HEK293 (cell line): ENCODE measurements around the gene PAX7.

Source experiments
- CTCF ChIA-PET: fragments of 350-600 bp; formaldehyde crosslinking; extraction: SDS; loops from one replicate; lab custom pipeline; 2021; ENCODE audit warnings: antibody characterized with exemption; lab: Yijun Ruan, JAX
- POLR2A ChIA-PET: fragments of 300-600 bp; formaldehyde crosslinking; extraction: SDS; loops from one replicate; lab custom pipeline; 2020; ENCODE audit warnings: antibody characterized with exemption, inconsistent platforms; lab: Yijun Ruan, JAX
- H3K27ac ChIP-seq: fragments of 200-500 bp; sonication (Bioruptor generic); 2 replicates; pipeline ENCODE4 v1.5.1; 2014; ENCODE audit warnings: low read depth, low read length, control low read depth, inconsistent platforms; ENCODE audit errors: extremely low read depth
- H3K36me3 ChIP-seq, 2 experiments: fragments of 200-500 bp in 1 of 2; sonication (Bioruptor generic) in 1 of 2; 1 replicate in 1 of 2; 2 replicates in 1 of 2; pipeline ENCODE4 v1.5.1; 2014 to 2017; ENCODE audit warnings: inconsistent platforms in 2 of 2, low read length in 2 of 2; ENCODE audit not compliant: control insufficient read depth in 2 of 2, insufficient read depth in 1 of 2
- H3K4me1 ChIP-seq: fragments of 200-500 bp; sonication (Bioruptor generic); 2 replicates; pipeline ENCODE4 v1.5.1; 2014; ENCODE audit warnings: mild to moderate bottlenecking, low read length, inconsistent platforms; ENCODE audit not compliant: control insufficient read depth, insufficient read depth
- H3K4me3 ChIP-seq: 2 replicates; pipeline ENCODE4 v1.5.1; 2011; ENCODE audit warnings: low read depth, mild to moderate bottlenecking, control low read depth, low read length, moderate library complexity
- H3K9me3 ChIP-seq: fragments of 200-500 bp; sonication (Bioruptor generic); 2 replicates; pipeline ENCODE4 v1.5.1; 2014; ENCODE audit warnings: low read depth, low read length, inconsistent platforms; ENCODE audit not compliant: control insufficient read depth, insufficient read depth
- GLI4 ChIP-seq: fragments of 450-650 bp; formaldehyde crosslinking; IDR thresholded peaks from 2 replicates; pipeline ENCODE4 v1.5.1; 2016; ENCODE audit warnings: missing biosample characterization, missing genetic modification characterization
- KLF7 ChIP-seq: fragments of 450-650 bp; formaldehyde crosslinking; IDR thresholded peaks from 2 replicates; pipeline ENCODE4 v1.5.1; 2016; ENCODE audit warnings: missing biosample characterization, missing genetic modification characterization, borderline replicate concordance
- MYNN ChIP-seq: fragments of 450-650 bp; formaldehyde crosslinking; IDR thresholded peaks from 2 replicates; pipeline ENCODE4 v1.5.1; 2016; ENCODE audit warnings: missing biosample characterization, missing genetic modification characterization, borderline replicate concordance
- OSR2 ChIP-seq: fragments of 450-650 bp; formaldehyde crosslinking; IDR thresholded peaks from 2 replicates; pipeline ENCODE4 v1.5.1; 2016; ENCODE audit warnings: missing biosample characterization, missing genetic modification characterization
- SCRT2 ChIP-seq: fragments of 450-650 bp; formaldehyde crosslinking; IDR thresholded peaks from 2 replicates; pipeline ENCODE4 v1.5.1; 2016; ENCODE audit warnings: missing biosample characterization, missing genetic modification characterization
- ZBTB8A ChIP-seq: fragments of 450-650 bp; formaldehyde crosslinking; IDR thresholded peaks from 2 replicates; pipeline ENCODE4 v1.5.1; 2016; ENCODE audit warnings: missing biosample characterization, missing genetic modification characterization
- ZFP69B ChIP-seq: fragments of 450-650 bp; formaldehyde crosslinking; IDR thresholded peaks from 2 replicates; pipeline ENCODE4 v1.5.1; 2016; ENCODE audit warnings: missing biosample characterization, missing genetic modification characterization
- ZIC2 ChIP-seq: fragments of 450-650 bp; formaldehyde crosslinking; IDR thresholded peaks from 2 replicates; pipeline ENCODE4 v1.5.1; 2016; ENCODE audit warnings: missing biosample characterization, missing genetic modification characterization
- ZNF10 ChIP-seq: fragments of 450-650 bp; formaldehyde crosslinking; IDR thresholded peaks from 2 replicates; pipeline ENCODE4 v1.5.1; 2017; ENCODE audit warnings: missing biosample characterization, missing genetic modification characterization
- ZNF146 ChIP-seq: fragments of 450-650 bp; formaldehyde crosslinking; IDR thresholded peaks from 2 replicates; pipeline ENCODE4 v1.5.1; 2016; ENCODE audit warnings: missing biosample characterization, missing genetic modification characterization
- ZNF16 ChIP-seq: fragments of 450-650 bp; formaldehyde crosslinking; IDR thresholded peaks from 2 replicates; pipeline ENCODE4 v1.5.1; 2016; ENCODE audit warnings: low read depth, missing biosample characterization, missing genetic modification characterization
- ZNF24 ChIP-seq: fragments of 450-650 bp; formaldehyde crosslinking; IDR thresholded peaks from 2 replicates; pipeline ENCODE4 v1.5.1; 2016; ENCODE audit warnings: missing biosample characterization, missing genetic modification characterization
- ZNF248 ChIP-seq: fragments of 450-650 bp; formaldehyde crosslinking; IDR thresholded peaks from 2 replicates; pipeline ENCODE4 v1.5.1; 2017; ENCODE audit warnings: missing biosample characterization, missing genetic modification characterization
- ZNF274 ChIP-seq, 2 experiments: fragments of 200-500 bp in 1 of 2; fragments of 450-650 bp in 1 of 2; sonication (Bioruptor generic) in 1 of 2; formaldehyde crosslinking in 1 of 2; IDR thresholded peaks; 2 replicates each; pipeline versions ENCODE4 v1.5.1 to v1.6.1; 2014 to 2016; ENCODE audit warnings: borderline replicate concordance in 1 of 2, inconsistent platforms in 1 of 2, low read length in 1 of 2, missing biosample characterization in 1 of 2, missing genetic modification characterization in 1 of 2
- ZNF48 ChIP-seq: fragments of 450-650 bp; formaldehyde crosslinking; IDR thresholded peaks from 2 replicates; pipeline ENCODE4 v1.5.1; 2016; ENCODE audit warnings: missing biosample characterization, missing genetic modification characterization
- ZNF510 ChIP-seq: fragments of 450-650 bp; formaldehyde crosslinking; IDR thresholded peaks from 2 replicates; pipeline ENCODE4 v1.5.1; 2018; ENCODE audit warnings: mild to moderate bottlenecking, missing genetic modification characterization, missing biosample characterization; ENCODE audit not compliant: insufficient replicate concordance
- ZNF549 ChIP-seq: fragments of 450-650 bp; IDR thresholded peaks from 2 replicates; pipeline ENCODE4 v1.5.1; 2018; ENCODE audit warnings: missing biosample characterization, missing genetic modification characterization, mild to moderate bottlenecking, inconsistent platforms, moderate library complexity
- ZNF654 ChIP-seq: fragments of 450-650 bp; formaldehyde crosslinking; IDR thresholded peaks from 2 replicates; pipeline ENCODE4 v1.5.1; 2016; ENCODE audit warnings: low read depth, missing biosample characterization, missing genetic modification characterization
- ZNF677 ChIP-seq: fragments of 450-650 bp; IDR thresholded peaks from 2 replicates; pipeline ENCODE4 v1.5.0; 2018; ENCODE audit warnings: missing biosample characterization, mild to moderate bottlenecking, missing genetic modification characterization, moderate library complexity
- ZNF830 ChIP-seq: fragments of 450-650 bp; IDR thresholded peaks from 2 replicates; pipeline ENCODE4 v1.5.0; 2018; ENCODE audit warnings: missing biosample characterization, missing genetic modification characterization, low read depth, mild to moderate bottlenecking, moderate library complexity
- ZSCAN23 ChIP-seq: fragments of 450-650 bp; formaldehyde crosslinking; IDR thresholded peaks from 2 replicates; pipeline ENCODE4 v1.5.1; 2016; ENCODE audit warnings: missing biosample characterization, missing genetic modification characterization
- TF ChIP-seq, protein P1 (sequence below): fragments of 450-650 bp; formaldehyde crosslinking; IDR thresholded peaks from 2 replicates; pipeline ENCODE4 v1.5.1; 2016; ENCODE audit warnings: missing biosample characterization, missing genetic modification characterization
- TF ChIP-seq, protein P2 (sequence below): fragments of 450-650 bp; formaldehyde crosslinking; conservative IDR thresholded peaks from 2 replicates; pipeline ENCODE4 v1.5.1; 2016; ENCODE audit warnings: low read depth, missing biosample characterization, missing genetic modification characterization
- TF ChIP-seq, protein P3 (sequence below): fragments of 450-650 bp; formaldehyde crosslinking; IDR thresholded peaks from 2 replicates; pipeline ENCODE4 v1.5.1; 2016; ENCODE audit warnings: missing biosample characterization, missing genetic modification characterization

Gene PAX7

GRCh38 chr1:18739897-18740296 is 109.3 kb downstream of the PAX7 start:
- ChIA-PET CTCF (no interaction called here), POLR2A (no interaction called here)
- no peaks in the 10 kb centered on the region for H3K36me3 ChIP-seq
- no peaks in the 10 kb centered on the region for H3K4me1 ChIP-seq
- no peak overlapping the region for H3K4me3 ChIP-seq
- TF ChIP-seq ZNF248 (tag by site-specific recombination) = no peak
- no peak for TF ChIP-seq ZIC2 (tag by site-specific recombination)
- TF ChIP-seq GLI4 = no peak
- no peak for TF ChIP-seq ZFP69B (tag by site-specific recombination)
- no peak for TF ChIP-seq SCRT2 (tag by site-specific recombination)
- TF ChIP-seq ZNF654 (tag by site-specific recombination) = no peak
- TF ChIP-seq, protein P1, sequence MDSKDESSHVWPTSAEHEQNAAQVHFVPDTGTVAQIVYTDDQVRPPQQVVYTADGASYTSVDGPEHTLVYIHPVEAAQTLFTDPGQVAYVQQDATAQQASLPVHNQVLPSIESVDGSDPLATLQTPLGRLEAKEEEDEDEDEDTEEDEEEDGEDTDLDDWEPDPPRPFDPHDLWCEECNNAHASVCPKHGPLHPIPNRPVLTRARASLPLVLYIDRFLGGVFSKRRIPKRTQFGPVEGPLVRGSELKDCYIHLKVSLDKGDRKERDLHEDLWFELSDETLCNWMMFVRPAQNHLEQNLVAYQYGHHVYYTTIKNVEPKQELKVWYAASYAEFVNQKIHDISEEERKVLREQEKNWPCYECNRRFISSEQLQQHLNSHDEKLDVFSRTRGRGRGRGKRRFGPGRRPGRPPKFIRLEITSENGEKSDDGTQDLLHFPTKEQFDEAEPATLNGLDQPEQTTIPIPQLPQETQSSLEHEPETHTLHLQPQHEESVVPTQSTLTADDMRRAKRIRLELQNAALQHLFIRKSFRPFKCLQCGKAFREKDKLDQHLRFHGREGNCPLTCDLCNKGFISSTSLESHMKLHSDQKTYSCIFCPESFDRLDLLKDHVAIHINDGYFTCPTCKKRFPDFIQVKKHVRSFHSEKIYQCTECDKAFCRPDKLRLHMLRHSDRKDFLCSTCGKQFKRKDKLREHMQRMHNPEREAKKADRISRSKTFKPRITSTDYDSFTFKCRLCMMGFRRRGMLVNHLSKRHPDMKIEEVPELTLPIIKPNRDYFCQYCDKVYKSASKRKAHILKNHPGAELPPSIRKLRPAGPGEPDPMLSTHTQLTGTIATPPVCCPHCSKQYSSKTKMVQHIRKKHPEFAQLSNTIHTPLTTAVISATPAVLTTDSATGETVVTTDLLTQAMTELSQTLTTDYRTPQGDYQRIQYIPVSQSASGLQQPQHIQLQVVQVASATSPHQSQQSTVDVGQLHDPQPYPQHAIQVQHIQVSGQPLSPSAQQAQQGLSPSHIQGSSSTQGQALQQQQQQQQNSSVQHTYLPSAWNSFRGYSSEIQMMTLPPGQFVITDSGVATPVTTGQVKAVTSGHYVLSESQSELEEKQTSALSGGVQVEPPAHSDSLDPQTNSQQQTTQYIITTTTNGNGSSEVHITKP (tag by site-specific recombination) = no peak
- TF ChIP-seq, protein P2, sequence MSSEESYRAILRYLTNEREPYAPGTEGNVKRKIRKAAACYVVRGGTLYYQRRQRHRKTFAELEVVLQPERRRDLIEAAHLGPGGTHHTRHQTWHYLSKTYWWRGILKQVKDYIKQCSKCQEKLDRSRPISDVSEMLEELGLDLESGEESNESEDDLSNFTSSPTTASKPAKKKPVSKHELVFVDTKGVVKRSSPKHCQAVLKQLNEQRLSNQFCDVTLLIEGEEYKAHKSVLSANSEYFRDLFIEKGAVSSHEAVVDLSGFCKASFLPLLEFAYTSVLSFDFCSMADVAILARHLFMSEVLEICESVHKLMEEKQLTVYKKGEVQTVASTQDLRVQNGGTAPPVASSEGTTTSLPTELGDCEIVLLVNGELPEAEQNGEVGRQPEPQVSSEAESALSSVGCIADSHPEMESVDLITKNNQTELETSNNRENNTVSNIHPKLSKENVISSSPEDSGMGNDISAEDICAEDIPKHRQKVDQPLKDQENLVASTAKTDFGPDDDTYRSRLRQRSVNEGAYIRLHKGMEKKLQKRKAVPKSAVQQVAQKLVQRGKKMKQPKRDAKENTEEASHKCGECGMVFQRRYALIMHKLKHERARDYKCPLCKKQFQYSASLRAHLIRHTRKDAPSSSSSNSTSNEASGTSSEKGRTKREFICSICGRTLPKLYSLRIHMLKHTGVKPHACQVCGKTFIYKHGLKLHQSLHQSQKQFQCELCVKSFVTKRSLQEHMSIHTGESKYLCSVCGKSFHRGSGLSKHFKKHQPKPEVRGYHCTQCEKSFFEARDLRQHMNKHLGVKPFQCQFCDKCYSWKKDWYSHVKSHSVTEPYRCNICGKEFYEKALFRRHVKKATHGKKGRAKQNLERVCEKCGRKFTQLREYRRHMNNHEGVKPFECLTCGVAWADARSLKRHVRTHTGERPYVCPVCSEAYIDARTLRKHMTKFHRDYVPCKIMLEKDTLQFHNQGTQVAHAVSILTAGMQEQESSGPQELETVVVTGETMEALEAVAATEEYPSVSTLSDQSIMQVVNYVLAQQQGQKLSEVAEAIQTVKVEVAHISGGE = no peak
- no peak for TF ChIP-seq ZNF549 (tag by site-specific recombination)
- no peak for TF ChIP-seq ZNF274 (IDR thresholded peaks at IDR 0.05; ENCODE audit: low read length)
- TF ChIP-seq ZNF274 (tag by site-specific recombination; IDR thresholded peaks at IDR 0.05; ENCODE audit: borderline replicate concordance) = no peak
- no peak for TF ChIP-seq ZNF48 (tag by site-specific recombination)
- TF ChIP-seq ZNF830 (tag by site-specific recombination) = no peak
- TF ChIP-seq ZNF677 (tag by site-specific recombination) = no peak
- no peak for TF ChIP-seq ZBTB8A (tag by site-specific recombination)
- H3K9me3 ChIP-seq = no peaks in the 10 kb centered on the region
- H3K27ac ChIP-seq = no peak overlapping the region

DNA sequence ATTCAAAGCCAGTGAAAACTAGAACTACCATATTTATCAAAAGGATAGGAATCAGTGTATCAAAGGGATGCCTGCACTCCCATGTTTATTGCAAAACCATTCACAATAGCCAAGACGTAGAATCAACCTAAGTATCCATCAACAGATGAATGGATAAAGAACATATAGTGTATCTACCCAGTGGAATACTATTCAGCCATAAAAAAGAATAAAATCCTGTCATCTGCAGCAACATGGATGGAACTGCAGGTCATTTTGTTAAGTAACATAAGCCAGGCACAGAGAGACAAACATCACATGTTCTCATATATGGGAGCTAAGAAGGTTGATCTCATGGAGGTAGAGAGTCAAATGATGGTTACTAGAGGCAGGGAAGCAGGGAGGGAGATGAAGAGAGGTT is 110.0 kb downstream of the PAX7 start:
- CTCF ChIA-PET = no interaction called here
- no peaks in the 10 kb centered on the region for H3K9me3 ChIP-seq
- H3K4me3 ChIP-seq = no peak overlapping the region
- no peaks in the 10 kb centered on the region for H3K4me1 ChIP-seq
- no peaks in the 10 kb centered on the region for H3K36me3 ChIP-seq
- POLR2A ChIA-PET = no interaction called here
- TF ChIP-seq ZNF24 (tag by site-specific recombination) = no peak
- peak; percentile 71 for TF ChIP-seq ZNF146
- H3K27ac ChIP-seq = no peak overlapping the region

DNA sequence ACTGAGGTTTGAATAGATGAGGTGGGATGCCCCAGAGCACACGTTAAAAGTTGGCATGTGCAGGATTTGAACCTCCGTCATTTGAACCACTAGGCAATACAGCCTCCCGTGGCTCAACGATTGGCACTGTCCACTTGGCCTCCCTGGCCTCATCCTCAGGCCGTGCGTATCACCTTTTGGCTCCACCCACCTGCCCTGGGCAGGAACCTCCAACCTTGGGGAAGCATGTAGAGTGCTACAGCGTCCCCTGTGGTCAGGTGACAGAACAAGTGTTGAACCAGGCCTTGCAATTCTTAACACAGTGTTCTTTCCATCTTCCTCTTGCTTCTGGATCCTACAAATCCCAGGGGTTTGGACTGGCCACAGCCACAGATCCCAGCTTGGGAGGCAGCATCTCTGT is 112.6 kb downstream of the PAX7 start:
- ChIA-PET POLR2A (no interaction called here), CTCF (interaction anchor here (0.7 kb wide), 1 partner anchor 292 kb away, joined by 3 read pairs; no protein-coding TSS in a partner anchor)
- Histone ChIP-seq H3K27ac (no peak overlapping the region), H3K9me3 (no peaks in the 10 kb centered on the region), H3K36me3 (no peaks in the 10 kb centered on the region), H3K4me1 (no peaks in the 10 kb centered on the region), H3K4me3 (no peak overlapping the region)
- TF ChIP-seq, protein P3, sequence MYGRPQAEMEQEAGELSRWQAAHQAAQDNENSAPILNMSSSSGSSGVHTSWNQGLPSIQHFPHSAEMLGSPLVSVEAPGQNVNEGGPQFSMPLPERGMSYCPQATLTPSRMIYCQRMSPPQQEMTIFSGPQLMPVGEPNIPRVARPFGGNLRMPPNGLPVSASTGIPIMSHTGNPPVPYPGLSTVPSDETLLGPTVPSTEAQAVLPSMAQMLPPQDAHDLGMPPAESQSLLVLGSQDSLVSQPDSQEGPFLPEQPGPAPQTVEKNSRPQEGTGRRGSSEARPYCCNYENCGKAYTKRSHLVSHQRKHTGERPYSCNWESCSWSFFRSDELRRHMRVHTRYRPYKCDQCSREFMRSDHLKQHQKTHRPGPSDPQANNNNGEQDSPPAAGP = no peak
- TF ChIP-seq ZNF10 (tag by site-specific recombination) (no peak), SCRT2 (tag by site-specific recombination) (no peak), ZNF16 (tag by site-specific recombination) (no peak), ZNF510 (no peak), GLI4 (no peak), OSR2 (no peak), KLF7 (tag by site-specific recombination) (no peak), ZSCAN23 (no peak), MYNN (tag by site-specific recombination) (no peak)
